Head of caudate nucleus (tissue), 42 donors: ENCODE measurements around the gene RAD18.

ENCODE experiments used
- DNase-seq, 42 donors: peaks; one replicate each; pipeline versions ENCODE4 v3.0.0 to v3.0.0-alpha.2; 2020 to 2021; ENCODE audit warnings: mixed read lengths in 7 of 42
- intact Hi-C: fragments of 100-400 bp; cut with DNase I; formaldehyde crosslinking; loops from one replicate; pipeline ENCODE4 v1.15.0; 2022

Gene RAD18

GRCh38 chr3:8963137-8963853 lies at the start of gene RAD18:
TSS of gene RAD18 (minus strand) at chr3:8963472. CDS start at chr3:8963385, 87 bp downstream.
- intact Hi-C loops = no loop called here
- peak; percentile 72 to 95 (median 89) for DNase-seq

DNA sequence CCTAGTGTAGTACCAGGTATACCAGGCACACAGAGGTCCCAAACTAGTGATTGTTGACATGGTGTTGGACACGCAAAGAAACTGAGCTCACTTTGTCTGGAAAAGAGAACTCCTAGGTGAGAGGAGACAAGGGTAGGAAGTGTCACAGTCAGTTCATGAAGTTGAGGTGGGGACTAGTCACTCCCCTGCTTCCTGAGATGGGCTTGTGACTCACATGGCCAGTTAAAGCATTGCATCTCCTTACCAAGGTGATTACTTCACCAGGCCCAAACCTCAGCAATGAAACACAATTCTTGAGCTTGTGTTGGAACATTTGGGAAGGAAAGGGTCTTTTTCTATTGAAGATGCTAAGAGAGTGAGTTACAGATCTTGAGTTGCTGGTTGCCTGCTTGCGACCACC lies 49.2 kb upstream of the RAD18 start:
- no peak for DNase-seq
- intact Hi-C loops = no loop called here

DNA sequence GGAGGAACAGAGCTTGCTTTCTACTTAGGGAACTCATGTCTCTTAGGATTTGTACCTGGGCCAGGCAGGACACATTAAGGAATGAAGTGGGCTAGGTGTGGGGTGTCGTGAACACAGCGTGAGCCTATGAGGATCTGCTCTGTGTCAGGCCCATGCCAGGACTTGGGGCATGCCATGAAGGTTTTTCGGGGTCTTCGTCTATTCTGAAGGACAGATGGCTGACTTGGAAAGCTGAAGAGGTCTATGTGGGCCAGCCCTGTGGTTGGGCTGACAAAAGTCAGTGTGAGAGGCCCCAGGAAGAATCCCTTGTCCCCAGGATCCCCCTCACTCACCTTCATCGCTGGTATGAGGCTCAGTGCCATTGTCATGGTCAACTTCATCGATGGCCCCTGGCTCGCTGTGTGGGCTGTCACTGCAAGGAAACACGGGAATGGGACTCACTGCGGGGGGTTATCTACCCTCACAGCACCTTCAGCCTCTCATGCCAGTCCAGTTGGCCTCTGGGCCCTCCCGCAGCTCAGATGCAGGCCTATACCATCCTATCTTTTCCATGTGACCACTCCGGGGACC lies 46.8 kb upstream of the RAD18 start:
- no peak for DNase-seq
- intact Hi-C loops = no loop called here

DNA sequence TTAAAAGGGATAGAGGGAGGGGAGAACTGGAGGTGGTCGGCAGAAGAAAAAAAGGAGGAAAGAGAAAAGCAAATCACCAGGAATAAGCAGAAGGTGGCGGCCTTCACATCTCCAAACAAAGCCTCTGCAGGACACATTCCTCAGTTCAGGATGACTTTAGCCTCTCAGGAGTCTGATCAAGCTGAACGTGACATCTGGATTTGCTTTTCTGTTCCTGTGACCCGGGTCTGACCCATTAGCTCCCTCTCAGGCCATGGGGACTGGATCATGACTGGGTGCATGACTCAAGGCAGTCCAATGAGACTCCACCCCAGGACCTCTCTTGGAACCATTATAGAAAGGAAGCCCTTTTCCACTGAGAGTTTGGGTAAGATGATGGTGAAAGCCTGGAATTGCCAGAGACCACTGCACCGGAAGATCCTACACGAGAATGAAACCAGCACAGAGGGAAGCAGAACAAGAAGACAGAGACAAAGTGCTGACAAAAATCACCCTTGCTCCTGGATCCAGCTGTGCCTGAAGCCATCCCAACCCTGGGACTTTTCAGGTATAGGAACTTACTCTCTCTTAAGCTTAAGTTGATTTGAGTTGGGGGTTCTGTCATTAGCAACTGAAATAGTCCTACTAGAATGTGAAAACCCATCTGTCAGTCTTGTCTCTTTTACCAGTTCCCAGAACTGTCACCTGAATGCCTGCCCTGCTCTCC lies 45.4 kb upstream of the RAD18 start:
- no peak for DNase-seq
- intact Hi-C loops = no loop called here

DNA sequence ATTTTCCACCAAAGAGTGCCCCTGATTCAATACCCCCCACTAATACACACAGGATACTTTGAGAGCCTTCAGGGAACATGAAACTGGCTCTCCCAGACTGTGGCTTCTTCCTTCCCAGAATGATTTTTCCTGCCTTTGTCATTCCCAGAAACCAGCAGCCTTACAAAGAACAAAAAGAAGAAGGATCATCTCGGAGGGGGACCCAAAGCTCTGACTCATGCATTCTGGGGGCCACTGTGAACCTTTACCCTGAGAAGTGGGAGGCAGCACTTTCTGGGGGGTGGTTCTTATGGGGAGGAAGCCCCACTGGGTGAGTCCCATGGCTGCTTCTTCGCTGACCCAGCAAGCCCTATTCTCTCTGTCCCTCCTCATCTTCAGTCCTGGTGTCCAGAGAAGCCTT lies 44.7 kb upstream of the RAD18 start:
- DNase-seq = no peak
- intact Hi-C loops = no loop called here

DNA sequence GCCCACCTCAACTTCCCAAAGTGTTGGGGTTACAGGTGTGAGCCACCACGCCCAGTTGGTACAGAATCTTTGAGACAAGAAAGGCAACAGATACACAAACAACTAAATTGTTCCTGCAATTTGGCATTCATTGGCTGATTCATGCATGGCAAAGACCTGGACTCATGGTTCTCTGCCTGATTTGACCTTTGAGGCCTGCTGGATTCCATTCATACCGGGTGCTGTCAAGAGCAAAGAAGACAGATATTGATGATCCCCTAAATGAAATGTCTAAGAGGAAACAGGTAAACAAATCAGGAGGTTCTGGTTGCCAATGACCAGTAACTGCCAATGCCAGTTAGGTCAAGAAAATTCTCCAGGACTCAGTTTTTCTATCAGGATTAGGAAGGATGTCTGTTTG lies 43.9 kb upstream of the RAD18 start:
- no peak for DNase-seq
- intact Hi-C loops = no loop called here

DNA sequence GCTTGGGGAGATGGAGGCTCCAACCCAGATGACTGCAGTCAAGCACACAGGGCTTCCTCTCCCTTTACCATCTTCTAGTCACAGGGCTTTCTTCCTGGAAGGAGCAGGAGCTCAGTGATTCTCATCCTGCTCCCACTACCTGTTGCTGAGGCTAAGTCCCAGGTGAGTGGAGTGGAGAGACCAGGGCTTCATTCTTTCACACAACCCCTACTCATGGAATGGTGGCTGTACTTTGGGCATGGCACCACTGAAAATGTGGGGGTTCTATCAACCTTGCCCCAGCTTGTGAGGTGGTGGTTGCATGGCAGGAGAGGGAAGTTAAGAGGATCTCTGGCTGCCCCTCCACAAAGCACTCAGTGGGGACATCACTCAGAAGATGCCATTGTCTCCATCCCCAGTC lies 36.8 kb upstream of the RAD18 start:
- intact Hi-C loops = no loop called here
- DNase-seq = no peak

DNA sequence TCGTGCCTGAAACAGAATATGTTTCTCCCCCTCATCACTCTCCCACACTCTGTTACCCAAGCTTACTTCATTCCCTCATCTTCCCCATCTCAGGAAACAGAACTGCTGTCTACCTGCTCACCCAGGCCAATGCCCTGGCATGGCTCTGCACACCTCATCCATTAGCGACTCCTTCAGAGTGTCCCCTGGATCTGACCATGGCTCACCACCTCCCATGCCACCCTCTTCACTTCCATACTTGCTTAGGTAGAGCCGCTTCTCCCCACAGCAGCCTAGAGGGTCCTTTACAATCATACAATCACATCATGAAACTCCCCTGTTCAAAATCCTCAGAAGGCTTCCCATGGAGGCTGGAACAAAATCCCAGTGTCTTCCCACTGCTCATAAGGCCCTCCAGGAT lies 33.9 kb upstream of the RAD18 start:
- intact Hi-C loops = no loop called here
- DNase-seq = no peak

DNA sequence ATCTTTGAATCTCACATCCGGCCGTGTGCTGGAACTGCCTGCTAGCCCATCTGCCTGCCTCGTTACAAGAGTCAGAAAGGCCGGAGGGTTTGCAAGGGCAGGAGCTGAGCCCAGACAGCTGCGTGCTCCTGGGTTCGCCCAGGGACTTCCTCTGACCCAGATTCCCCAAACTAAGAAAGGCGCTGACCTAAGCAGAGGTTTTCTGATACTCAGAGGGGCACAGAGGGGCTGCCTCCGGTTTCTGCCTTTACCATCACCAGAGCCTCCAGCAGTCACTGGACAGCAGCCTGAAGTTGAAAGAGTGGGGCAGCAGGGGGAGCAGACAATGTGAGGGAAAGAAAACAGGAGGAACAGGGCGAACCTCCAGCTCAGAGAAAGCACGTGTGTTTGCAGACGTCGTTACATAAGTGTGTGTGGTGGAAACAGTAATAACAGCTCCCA lies 33.4 kb upstream of the RAD18 start:
- intact Hi-C loops = no loop called here
- peak; percentile 34 to 84 (median 68) for DNase-seq

DNA sequence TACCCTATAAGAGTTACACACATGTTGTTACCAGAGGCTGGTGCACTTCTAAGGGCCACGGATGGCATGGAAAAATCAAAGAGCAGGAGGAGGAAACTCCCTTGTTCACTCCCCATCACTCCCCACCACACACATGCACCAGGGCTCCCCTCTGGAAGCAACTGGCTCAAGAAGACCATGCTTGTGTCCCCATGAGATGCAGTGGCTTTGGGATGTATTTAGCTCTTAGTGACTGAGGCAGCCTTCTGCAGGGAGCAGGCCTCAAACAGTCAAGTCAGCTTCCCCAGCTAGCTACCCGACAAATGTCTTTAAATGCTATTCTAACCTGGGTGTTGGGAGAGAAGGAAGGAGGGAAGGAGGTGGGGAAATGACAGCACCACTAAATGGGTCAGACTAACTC lies 32.9 kb upstream of the RAD18 start:
- peak in 2 of 42 donors; percentile 22 to 28 for DNase-seq
- intact Hi-C loops = no loop called here

DNA sequence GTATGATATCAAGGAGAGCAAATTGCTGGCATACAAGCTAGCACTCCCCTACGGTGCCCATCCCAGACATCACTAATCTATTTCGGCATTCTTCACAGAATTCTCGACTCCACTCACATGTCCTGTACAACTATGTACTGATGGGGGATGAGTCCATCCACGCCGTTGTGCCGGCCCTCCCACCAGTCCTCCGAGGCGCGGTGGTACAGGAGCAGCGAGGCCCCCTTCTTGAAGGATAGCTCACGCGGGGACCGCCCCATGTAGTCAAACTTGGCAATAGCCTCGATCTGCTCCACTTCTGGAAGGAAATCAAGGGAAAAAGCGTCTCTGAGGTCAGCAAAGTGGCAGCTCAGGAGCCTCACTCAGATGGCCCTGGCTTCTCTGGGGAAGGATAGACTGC lies 31.0 kb upstream of the RAD18 start:
- DNase-seq = no peak
- intact Hi-C loops = no loop called here

DNA sequence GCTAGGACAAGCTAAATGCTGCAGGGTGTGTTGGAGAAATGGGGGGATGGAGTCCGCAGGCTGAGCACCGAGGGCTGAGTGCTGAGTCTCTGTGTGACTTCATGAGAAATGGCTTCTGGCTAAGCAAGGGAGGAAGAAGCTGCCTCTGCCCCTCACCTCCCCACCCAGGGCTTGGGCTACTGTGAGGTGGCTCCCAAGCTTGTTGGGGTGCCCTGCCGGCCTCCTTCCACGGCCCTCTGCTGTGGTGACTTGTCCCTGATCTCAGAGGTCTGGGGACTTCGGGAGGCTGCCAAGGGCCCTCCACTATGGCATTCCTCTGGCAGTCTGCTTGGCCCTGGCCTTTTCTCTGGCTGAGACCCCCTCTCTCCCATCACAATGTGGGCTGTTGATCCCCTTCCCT lies 30.1 kb upstream of the RAD18 start:
- DNase-seq = no peak
- intact Hi-C loops = no loop called here

GRCh38 chr3:8992854-8993253 lies 29.6 kb upstream of the RAD18 start:
- intact Hi-C loops = no loop called here
- no peak for DNase-seq

GRCh38 chr3:8992199-8992598 lies 28.9 kb upstream of the RAD18 start:
- intact Hi-C loops = no loop called here
- DNase-seq = no peak

DNA sequence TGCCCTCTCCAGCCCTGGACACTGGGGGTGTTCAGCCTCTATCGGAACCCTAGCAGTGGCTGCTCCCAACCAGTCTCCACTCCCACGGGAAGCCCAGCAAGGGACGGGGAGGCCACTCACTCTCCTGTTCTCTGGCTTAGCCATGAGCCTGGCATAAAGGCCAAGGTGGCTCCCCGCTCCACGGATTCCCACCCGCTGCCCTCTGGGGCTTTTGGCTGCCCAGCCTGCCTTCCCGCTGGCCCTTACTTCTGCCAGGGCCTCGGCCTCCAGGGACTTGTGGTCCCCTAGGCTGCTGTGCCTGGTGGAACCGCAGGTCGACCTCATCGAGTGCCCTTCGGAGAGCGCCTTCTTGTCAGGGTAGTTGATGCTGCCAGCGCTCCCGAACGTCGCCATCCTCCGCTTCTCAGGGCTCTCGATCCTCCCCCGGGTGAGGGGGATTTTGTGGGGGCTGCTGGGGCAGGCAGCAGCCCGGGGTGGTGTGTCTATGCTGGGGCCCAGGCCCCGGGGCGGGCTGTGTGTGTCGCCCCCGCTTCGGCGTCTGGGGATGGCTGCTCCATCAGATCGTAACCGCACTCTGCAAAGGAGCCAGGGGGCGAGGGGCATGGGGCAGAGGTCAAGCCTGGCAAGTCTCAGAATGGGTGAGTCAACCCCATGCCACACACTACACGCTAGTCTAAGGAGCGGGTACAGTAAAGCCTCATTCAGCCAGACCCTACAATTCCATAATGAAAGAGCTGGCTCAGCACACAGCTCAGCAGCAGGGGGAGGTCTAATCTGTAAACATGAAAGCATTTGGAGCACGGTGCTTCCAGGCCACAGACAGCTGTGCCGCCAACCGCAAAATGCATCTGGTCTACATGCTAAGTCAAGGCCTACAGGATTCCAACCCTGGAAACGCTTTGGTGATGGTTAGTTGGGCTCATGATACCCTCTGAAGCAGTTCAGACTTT lies 27.3 kb upstream of the RAD18 start:
- intact Hi-C loops = no loop called here

GRCh38 chr3:8988791-8989558 lies 25.7 kb upstream of the RAD18 start:
- intact Hi-C loops = loop anchor here (2.0 to 5.0 kb wide), 3 partner anchors 78 to 313 kb away; partner anchors contain the start of gene SRGAP3
- DNase-seq = no peak

More for the DNA sequence above, 27.3 kb upstream of the RAD18 start:
- no peak for DNase-seq

GRCh38 chr3:8988384-8988655 lies 25.0 kb upstream of the RAD18 start:
- intact Hi-C loops = loop anchor here (2.0 to 5.0 kb wide), 3 partner anchors 78 to 314 kb away; partner anchors contain the start of gene SRGAP3
- DNase-seq = no peak

DNA sequence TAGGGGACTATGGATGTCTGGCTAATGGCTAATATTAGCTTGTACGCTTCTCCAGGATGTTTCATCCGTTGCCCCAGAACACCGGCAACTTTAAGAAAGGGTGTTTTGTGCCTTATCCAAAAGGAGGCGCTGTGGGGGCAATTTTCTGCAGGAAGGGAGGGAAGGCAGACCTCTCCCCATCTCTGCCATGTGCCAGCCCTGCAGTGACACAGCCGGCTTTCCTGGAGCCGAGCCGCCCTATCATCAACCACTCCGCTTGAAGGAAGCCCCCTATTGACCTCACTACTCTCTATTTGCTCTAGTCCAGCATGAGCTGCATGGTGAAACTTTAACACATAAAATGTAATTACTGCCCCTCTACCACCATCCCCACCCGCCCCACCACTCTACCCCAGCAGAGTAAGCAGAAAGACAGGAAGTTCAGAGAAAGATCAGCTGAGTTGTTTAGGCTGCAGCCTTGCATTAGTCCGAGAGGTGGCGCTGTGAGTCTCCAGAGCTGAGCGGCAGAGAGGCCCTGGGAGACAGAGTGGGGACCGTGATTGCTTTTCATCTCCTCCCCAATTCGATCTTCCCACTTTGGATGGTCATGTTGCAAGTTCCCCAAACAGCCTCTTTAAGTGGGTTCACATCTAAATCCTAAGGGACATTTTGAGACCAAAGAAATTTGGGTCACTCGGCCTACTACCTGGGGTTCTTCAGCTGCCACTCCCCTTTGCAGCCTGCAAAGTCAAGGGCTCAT lies 24.5 kb upstream of the RAD18 start:
- intact Hi-C loops = loop anchor here (2.0 to 5.0 kb wide), 3 partner anchors 79 to 314 kb away; partner anchors contain the start of gene SRGAP3

More for the DNA sequence above, 24.5 kb upstream of the RAD18 start:
- DNase-seq = peak; percentile 50 to 90 (median 76)
